Neural cell (in vitro differentiated cells): ENCODE measurements around the gene SLC22A5.

Experiments used
- EP300 ChIP-seq: fragments of 450-650 bp; conservative IDR thresholded peaks from 2 replicates; pipeline ENCODE4 v1.6.1; 2014; ENCODE audit warnings: antibody characterized with exemption, mild to moderate bottlenecking, moderate library complexity; ENCODE audit not compliant: poor library complexity, severe bottlenecking
- EZH2 ChIP-seq: fragments of 200-600, 300-800 bp; shearing (Covaris generic), sonication (generic); IDR thresholded peaks from 2 replicates; pipeline ENCODE4 v1.6.1; 2014; ENCODE audit warnings: antibody characterized with exemption, low read length, borderline replicate concordance, mild to moderate bottlenecking; ENCODE audit not compliant: insufficient read depth, poor library complexity, severe bottlenecking
- POLR2AphosphoS5 ChIP-seq: IDR thresholded peaks from 2 replicates; pipeline ENCODE4 v1.6.1; 2012
- RAD21 ChIP-seq: fragments of 450-650 bp; conservative IDR thresholded peaks from 2 replicates; pipeline ENCODE4 v1.6.1; 2014; ENCODE audit warnings: antibody characterized with exemption, mild to moderate bottlenecking, moderate library complexity
- SMC3 ChIP-seq: fragments of 450-650 bp; conservative IDR thresholded peaks from 2 replicates; pipeline ENCODE4 v1.6.1; 2014; ENCODE audit warnings: antibody characterized with exemption, mild to moderate bottlenecking, moderate library complexity; ENCODE audit not compliant: poor library complexity
- TF ChIP-seq, protein P1 (sequence below): fragments of 450-650 bp; IDR thresholded peaks from 2 replicates; pipeline ENCODE4 v1.5.1; 2014; ENCODE audit warnings: antibody characterized with exemption, mild to moderate bottlenecking, moderate library complexity; ENCODE audit not compliant: poor library complexity, severe bottlenecking
- TF ChIP-seq, protein P2 (sequence below): IDR thresholded peaks from 2 replicates; pipeline ENCODE4 v1.6.1; 2012; ENCODE audit warnings: borderline replicate concordance

GRCh38 chr5:132323202-132323601, 46.3 kb upstream of the SLC22A5 start:
- TF ChIP-seq EP300: no peak
- TF ChIP-seq, protein P1, sequence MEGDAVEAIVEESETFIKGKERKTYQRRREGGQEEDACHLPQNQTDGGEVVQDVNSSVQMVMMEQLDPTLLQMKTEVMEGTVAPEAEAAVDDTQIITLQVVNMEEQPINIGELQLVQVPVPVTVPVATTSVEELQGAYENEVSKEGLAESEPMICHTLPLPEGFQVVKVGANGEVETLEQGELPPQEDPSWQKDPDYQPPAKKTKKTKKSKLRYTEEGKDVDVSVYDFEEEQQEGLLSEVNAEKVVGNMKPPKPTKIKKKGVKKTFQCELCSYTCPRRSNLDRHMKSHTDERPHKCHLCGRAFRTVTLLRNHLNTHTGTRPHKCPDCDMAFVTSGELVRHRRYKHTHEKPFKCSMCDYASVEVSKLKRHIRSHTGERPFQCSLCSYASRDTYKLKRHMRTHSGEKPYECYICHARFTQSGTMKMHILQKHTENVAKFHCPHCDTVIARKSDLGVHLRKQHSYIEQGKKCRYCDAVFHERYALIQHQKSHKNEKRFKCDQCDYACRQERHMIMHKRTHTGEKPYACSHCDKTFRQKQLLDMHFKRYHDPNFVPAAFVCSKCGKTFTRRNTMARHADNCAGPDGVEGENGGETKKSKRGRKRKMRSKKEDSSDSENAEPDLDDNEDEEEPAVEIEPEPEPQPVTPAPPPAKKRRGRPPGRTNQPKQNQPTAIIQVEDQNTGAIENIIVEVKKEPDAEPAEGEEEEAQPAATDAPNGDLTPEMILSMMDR: no peak
- TF ChIP-seq, protein P2, sequence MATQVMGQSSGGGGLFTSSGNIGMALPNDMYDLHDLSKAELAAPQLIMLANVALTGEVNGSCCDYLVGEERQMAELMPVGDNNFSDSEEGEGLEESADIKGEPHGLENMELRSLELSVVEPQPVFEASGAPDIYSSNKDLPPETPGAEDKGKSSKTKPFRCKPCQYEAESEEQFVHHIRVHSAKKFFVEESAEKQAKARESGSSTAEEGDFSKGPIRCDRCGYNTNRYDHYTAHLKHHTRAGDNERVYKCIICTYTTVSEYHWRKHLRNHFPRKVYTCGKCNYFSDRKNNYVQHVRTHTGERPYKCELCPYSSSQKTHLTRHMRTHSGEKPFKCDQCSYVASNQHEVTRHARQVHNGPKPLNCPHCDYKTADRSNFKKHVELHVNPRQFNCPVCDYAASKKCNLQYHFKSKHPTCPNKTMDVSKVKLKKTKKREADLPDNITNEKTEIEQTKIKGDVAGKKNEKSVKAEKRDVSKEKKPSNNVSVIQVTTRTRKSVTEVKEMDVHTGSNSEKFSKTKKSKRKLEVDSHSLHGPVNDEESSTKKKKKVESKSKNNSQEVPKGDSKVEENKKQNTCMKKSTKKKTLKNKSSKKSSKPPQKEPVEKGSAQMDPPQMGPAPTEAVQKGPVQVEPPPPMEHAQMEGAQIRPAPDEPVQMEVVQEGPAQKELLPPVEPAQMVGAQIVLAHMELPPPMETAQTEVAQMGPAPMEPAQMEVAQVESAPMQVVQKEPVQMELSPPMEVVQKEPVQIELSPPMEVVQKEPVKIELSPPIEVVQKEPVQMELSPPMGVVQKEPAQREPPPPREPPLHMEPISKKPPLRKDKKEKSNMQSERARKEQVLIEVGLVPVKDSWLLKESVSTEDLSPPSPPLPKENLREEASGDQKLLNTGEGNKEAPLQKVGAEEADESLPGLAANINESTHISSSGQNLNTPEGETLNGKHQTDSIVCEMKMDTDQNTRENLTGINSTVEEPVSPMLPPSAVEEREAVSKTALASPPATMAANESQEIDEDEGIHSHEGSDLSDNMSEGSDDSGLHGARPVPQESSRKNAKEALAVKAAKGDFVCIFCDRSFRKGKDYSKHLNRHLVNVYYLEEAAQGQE: no peak
- TF ChIP-seq EZH2: no peak
- TF ChIP-seq POLR2AphosphoS5: no peak
- TF ChIP-seq SMC3: no peak
- no peak for TF ChIP-seq RAD21
